ENCODE measurements around the gene UNK. TPM values are rescaled to one million over a fixed set of nuclear protein-coding genes. Genes with fewer than 3 reads are reported as not detected.

UNK gene
- total and polyA plus RNA-seq, 2 of the 13 experiments (the other 11 are each of a cell fraction or from before 2014, with no cell fraction given) = 31.6 to 33.0 TPM

- TF ChIP-seq PRDM4 (CRISPR knock-in tag; IDR thresholded peaks at IDR 0.05; ENCODE audit: borderline replicate concordance) = no peak
- peak; percentile 52; the same call in 1 of the 2 replicates for TF ChIP-seq E2F1 (CRISPR knock-in tag; IDR thresholded peaks at IDR 0.05)
- no peak for TF ChIP-seq ZFX (CRISPR knock-in tag; IDR thresholded peaks at IDR 0.05; ENCODE audit: low read depth)
- no peak for TF ChIP-seq FOSL2 (CRISPR knock-in tag; IDR thresholded peaks at IDR 0.05)
- no peak for TF ChIP-seq NFRKB (IDR thresholded peaks at IDR 0.05)
- no peak for TF ChIP-seq KAT8 (CRISPR knock-in tag; IDR thresholded peaks at IDR 0.05)
- no peak; the same call in 1 of the 2 replicates for TF ChIP-seq NCOA2 (CRISPR knock-in tag; IDR thresholded peaks at IDR 0.05)
- no peak for TF ChIP-seq HINFP (CRISPR knock-in tag; IDR thresholded peaks at IDR 0.05; ENCODE audit: low read depth)
- TF ChIP-seq SRY (CRISPR knock-in tag; IDR thresholded peaks at IDR 0.05) = peak; percentile 72; the same call in 1 of the 2 replicates
- no peak for TF ChIP-seq ZNF839 (CRISPR knock-in tag; IDR thresholded peaks at IDR 0.05; ENCODE audit: borderline replicate concordance)
- no peak for TF ChIP-seq SRF (IDR thresholded peaks at IDR 0.05; ENCODE audit: low read depth, low read length)
- TF ChIP-seq ZNF225 (CRISPR knock-in tag; IDR thresholded peaks at IDR 0.05) = no peak
- TF ChIP-seq SIX4 (CRISPR knock-in tag; IDR thresholded peaks at IDR 0.05) = no peak
- no peak for TF ChIP-seq NR1H2 (CRISPR knock-in tag; IDR thresholded peaks at IDR 0.05; ENCODE audit: borderline replicate concordance, low read depth)
- peak; percentile 40; the same call in 1 of the 2 replicates for TF ChIP-seq ZNF766 (CRISPR knock-in tag; IDR thresholded peaks at IDR 0.05; ENCODE audit: borderline replicate concordance)
- no peak for TF ChIP-seq HMG20A (CRISPR knock-in tag; IDR thresholded peaks at IDR 0.05; ENCODE audit: borderline replicate concordance)
- peak; percentile 77 for TF ChIP-seq GZF1 (CRISPR knock-in tag; IDR thresholded peaks at IDR 0.05)
- TF ChIP-seq ZMYM3 (CRISPR knock-in tag; IDR thresholded peaks at IDR 0.05) = peak; percentile 40; the same call in 1 of the 2 replicates
- no peak for TF ChIP-seq ATRX (CRISPR knock-in tag; IDR thresholded peaks at IDR 0.05; ENCODE audit: borderline replicate concordance)
- TF ChIP-seq ZNF180 (CRISPR knock-in tag; IDR thresholded peaks at IDR 0.05; ENCODE audit: borderline replicate concordance, low read depth) = no peak
- no peak for TF ChIP-seq ZNF207 (IDR thresholded peaks at IDR 0.05; ENCODE audit: borderline replicate concordance)
- no peak for TF ChIP-seq ZNF276 (CRISPR knock-in tag; IDR thresholded peaks at IDR 0.05; ENCODE audit: low read depth)
Observed at GRCh38 chr17:75783803-75784472, 668 bp upstream of the UNK start (continued).

Measured in HepG2 (cell line).